Activated CD4-positive, CD25-positive, alpha-beta regulatory T cell treated with anti-CD3 and anti-CD28 coated beads, Interleukin-2, amount 50 U/mL, for 72 hours (primary cell): ENCODE measurements around the gene DUSP28.
"Not testable (repeated sequence)": the region's sequence is repeated elsewhere in the genome, so short reads cannot be mapped to it uniquely, and the experiment has no call there.

Experiments used
- DNase-seq: peaks from one replicate; pipeline ENCODE4 v3.0.0; 2021

Gene DUSP28

GRCh38 chr2:240560084-240560479, at the start of gene DUSP28:
Gene DUSP28, plus strand, starts transcription at chr2:240560357. Its CDS starts 328 bp downstream, at chr2:240560685.
- peak; percentile 94 for DNase-seq

GRCh38 chr2:240510513-240511210, 49.5 kb upstream of the DUSP28 start:
- peak; percentile 22 for DNase-seq

- DNase-seq: peak; percentile 23
Measured at GRCh38 chr2:240511351-240512108, 48.6 kb upstream of the DUSP28 start.

GRCh38 chr2:240512109-240512485, 48.1 kb upstream of the DUSP28 start:
- no peak for DNase-seq

- no peak for DNase-seq
Measured at GRCh38 chr2:240512666-240513535, 47.3 kb upstream of the DUSP28 start.

GRCh38 chr2:240513549-240514287, 46.4 kb upstream of the DUSP28 start:
- peak; percentile 85 for DNase-seq

- peak; percentile 27 for DNase-seq
Measured at GRCh38 chr2:240514631-240515030, 45.5 kb upstream of the DUSP28 start.

GRCh38 chr2:240517342-240517741, 42.8 kb upstream of the DUSP28 start:
- DNase-seq: no peak

- DNase-seq: no peak
Measured at GRCh38 chr2:240518981-240519380, 41.2 kb upstream of the DUSP28 start.

GRCh38 chr2:240519396-240520129, 40.6 kb upstream of the DUSP28 start:
- no peak for DNase-seq

GRCh38 chr2:240520130-240520973, 39.8 kb upstream of the DUSP28 start:
- DNase-seq: no peak

- DNase-seq: no peak
Measured at GRCh38 chr2:240520974-240521350, 39.2 kb upstream of the DUSP28 start.

- DNase-seq: not testable (repeated sequence)
Measured at GRCh38 chr2:240521885-240522284, 38.3 kb upstream of the DUSP28 start.

- DNase-seq: no peak
Measured at GRCh38 chr2:240522406-240522805, 37.8 kb upstream of the DUSP28 start.

- DNase-seq: no peak
Measured at GRCh38 chr2:240523451-240524281, 36.5 kb upstream of the DUSP28 start.

- no peak for DNase-seq
Measured at GRCh38 chr2:240524963-240525718, 35.0 kb upstream of the DUSP28 start.

GRCh38 chr2:240525802-240526201, 34.4 kb upstream of the DUSP28 start:
- DNase-seq: no peak

- DNase-seq: no peak
Measured at GRCh38 chr2:240526521-240526920, 33.6 kb upstream of the DUSP28 start.

- DNase-seq: no peak
Measured at GRCh38 chr2:240527153-240527750, 32.9 kb upstream of the DUSP28 start.
